HG02571 (cell line): ENCODE measurements around the gene FRMD4A.
"Not testable (repeated sequence)": the region's sequence is repeated elsewhere in the genome, so short reads cannot be mapped to it uniquely, and the experiment has no call there.

Source experiments
- ATAC-seq: cut with Tn5 transposase; IDR thresholded peaks from one replicate; pipeline ENCODE4 v1.9.1; 2021; ENCODE audit warnings: mild to moderate bottlenecking, moderate library complexity; ENCODE audit not compliant: unreplicated experiment

Gene FRMD4A

GRCh38 chr10:13773043-13773442 lies 557.7 kb downstream of the FRMD4A start:
- no peak for ATAC-seq

DNA sequence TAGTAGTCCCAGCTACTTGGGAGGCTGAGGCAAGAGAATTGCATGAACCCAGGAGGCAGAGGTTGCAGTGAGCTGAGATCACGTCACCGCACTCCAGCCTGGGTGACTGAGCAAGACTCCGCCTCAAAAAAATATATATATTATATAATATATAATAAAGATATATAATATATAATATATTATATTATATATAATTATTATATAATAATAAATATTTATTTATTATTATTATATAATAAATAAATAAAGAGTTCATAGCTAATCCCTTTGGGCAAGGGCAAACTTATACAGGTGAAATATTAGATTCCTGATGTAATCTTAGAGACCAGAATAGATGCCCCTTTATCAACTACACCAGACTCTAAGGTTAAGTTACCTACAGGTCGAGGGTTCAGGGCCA lies 558.7 kb downstream of the FRMD4A start:
- ATAC-seq = no peak

DNA sequence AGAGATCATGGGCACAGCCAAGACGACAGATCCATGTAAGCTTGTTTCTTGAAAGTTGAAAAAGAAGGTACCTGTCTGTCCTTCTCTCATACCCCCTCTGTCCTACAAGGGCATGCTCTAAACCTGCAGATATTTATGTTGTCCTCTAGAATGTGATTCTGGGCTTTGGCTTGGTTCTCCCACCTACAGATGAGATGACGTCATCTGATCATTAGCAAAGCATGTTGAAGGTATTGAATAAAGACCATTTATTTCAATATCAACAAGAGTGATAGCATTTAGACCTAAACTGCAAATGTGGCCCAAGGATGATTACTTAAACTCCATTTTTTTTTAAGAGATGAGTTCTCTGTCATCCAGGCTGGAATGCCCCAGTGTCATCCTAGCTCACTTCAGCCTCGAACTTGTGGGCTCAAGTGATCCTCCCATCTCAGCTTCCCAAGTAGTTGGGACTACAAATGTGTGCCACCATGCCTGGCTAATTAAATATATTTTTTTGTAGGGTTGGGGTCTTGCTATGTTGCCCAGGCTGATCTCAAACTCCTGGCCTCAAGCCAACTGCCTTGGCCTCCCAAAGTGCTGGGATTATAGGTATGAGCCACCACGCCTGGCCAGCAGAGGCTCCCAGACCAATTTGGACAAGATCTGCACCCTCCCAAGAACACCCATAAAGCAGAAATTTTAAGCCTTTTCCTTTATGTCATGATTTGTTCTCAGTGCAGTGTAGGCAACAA lies 559.8 kb downstream of the FRMD4A start:
- ATAC-seq = no peak

DNA sequence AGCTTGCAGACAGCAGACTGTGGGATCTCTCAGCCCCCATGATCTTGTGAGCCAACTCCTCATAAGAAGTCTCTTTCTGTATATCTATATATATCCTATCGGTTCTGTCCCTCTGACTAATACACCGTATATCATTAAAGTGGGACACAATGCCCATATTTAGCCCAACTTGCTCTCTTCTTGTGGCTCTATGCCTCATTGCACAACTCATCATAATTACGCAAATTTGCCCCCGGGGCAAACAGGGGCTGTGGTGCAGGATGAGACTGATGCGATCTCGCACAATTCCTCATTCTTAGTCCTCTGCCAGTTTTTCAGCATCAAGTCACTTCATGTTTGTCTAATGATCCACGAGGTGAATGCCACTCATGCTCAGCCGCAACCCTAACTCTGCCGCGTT lies 560.8 kb downstream of the FRMD4A start:
- no peak for ATAC-seq

DNA sequence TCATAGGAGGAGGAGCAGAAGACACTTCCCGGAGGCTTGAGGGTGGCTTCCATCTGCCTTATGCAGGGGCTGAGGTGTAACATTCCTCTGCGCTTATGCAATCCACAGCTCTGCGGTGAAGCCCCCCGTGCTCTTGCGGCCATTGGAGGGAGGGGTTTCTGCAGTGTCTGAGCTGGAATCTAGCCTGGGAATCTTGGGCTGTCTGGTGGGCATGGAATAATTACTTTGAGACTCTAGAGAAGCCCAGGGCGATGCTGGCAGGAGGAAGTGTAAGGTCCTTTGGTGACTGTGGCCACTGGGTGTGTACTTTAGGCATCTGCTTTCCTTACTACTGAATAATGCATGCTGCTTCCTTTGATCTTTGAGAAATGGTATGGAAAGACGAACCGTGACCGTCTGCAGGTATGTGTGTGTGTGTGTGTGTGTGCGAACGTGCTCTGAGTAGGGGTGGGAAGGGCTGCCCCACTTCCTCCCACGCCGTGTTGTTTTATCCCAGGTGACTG lies 563.0 kb downstream of the FRMD4A start:
- no peak for ATAC-seq

DNA sequence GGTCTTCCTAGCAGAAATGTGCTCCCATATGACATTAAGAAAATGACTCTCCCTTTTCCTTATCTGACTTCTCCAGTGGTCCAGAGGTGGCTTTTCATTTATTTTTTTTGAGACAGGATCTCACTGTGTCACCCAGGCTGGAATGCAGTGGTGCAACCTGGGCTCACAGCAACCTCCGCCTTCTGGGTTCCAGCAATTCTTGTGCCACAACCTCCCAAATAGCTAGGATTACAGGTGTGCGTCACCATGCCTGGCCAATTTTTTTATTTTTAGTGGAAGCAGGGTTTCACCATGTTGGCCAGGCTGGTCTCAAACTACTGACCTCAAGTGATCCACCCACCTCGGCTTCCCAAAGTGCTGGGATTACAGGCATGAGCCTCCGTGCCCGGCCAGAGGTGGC lies 563.6 kb downstream of the FRMD4A start:
- not testable (repeated sequence) for ATAC-seq

GRCh38 chr10:13765641-13766341 lies 564.9 kb downstream of the FRMD4A start:
- ATAC-seq = no peak

DNA sequence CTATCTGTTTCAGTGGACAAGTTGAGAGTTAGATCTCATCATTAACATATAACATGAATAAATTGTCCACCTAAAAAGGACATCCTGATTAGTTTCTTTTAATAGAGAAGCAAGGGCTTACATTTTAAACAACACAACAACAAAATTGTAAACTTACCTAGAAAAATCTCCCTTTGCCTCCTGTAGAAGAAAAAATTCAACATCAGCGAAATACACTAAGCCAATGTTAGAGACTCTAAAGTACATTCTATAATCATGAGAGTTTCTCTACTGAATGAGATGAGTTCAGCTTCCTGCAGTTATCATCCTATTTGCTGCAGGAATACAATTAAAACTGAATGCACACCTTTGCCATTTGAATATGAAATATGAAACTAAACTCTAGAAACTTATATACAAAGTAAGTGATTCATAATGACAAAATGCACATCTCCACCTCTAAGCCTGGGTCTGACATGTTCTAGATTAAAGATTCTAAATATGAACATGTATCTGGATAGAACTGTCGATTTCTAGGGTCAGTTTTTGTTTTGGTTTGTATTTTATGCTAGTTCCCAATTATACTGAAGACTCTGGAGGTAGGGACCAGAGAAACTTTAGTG lies 569.1 kb downstream of the FRMD4A start:
- no peak for ATAC-seq

DNA sequence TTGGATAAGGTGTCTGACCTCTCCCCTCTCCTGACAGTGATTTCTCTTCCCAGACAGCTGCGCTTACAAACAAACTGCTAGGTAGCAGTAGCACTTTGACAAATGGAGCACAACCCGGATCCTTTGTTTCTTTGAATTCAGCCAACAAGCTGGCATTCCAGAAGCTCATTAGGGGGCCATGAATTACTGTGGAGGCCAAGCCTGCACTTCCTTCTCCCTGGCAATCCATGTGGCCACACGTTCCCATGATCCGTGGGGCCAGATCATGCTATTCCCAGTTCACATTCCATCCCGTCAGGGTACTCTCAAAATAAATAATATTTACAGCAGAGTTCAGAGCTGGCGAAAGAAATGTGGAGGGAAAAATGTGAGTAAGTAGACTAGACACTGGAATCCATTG lies 571.6 kb downstream of the FRMD4A start:
- no peak for ATAC-seq

GRCh38 chr10:13758756-13759155 lies 572.0 kb downstream of the FRMD4A start:
- no peak for ATAC-seq

DNA sequence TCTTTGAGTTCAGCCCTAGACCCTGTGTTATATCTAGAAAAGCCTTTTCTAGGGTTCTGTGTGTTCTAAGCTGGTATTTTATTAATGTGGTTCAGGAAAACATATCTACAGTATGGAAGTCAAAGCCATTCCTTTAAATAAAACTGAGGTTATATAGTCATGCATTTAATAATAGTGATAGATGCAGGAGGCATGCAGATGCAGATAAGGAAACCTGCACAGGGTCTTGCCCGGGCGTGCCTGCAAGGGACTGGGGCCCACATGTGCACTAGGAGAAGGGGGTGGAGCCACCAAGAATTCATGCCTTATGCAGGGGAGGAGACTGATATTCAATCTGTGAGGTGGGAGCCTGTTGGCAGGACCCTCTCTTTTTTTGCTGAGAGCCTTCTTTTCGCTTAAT lies 572.4 kb downstream of the FRMD4A start:
- no peak for ATAC-seq

- no peak for ATAC-seq
Measured at GRCh38 chr10:13754277-13754676, 576.4 kb downstream of the FRMD4A start.

GRCh38 chr10:13751191-13751764 lies 579.4 kb downstream of the FRMD4A start:
- ATAC-seq = no peak

DNA sequence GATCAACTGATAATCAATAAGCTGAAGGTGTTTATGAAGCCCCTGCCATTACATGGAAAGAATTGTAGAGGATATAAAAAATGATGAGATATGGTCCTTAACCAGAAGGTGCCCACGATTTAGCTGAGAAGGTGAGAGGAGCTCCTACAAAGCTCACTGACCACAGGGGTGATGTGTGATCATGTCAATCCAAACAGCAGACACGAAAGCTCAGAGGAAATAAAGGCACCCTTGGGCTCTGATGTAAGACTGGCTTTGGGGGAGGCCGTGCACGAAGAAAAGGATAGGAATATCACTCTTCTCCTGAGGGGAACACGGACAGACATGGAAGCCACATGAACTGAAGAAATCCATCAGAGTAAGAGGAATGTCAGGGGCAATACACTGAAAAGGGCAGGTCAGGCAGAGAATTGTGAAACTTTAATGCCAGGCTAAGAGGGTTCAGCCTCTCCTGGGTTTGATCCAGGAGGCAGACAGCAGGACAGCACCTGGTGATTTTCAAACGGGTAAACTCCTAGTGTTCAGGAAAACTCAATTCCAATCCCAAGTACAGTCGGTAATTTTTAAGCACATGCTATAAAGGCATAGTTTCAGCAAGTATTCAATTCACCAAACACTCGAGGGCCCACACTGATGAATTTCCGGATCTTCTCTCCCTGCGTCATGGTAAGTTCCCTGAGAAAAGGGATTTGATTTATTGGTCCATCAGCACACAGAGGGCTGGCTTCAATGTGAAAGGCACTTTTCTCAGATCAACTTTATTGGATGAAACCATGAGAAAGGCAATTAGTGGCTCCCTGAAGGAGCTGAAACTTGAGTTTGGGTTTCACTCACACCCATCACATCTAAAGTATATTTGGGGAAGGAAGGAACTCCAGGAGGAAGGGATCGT lies 580.2 kb downstream of the FRMD4A start:
- no peak for ATAC-seq

DNA sequence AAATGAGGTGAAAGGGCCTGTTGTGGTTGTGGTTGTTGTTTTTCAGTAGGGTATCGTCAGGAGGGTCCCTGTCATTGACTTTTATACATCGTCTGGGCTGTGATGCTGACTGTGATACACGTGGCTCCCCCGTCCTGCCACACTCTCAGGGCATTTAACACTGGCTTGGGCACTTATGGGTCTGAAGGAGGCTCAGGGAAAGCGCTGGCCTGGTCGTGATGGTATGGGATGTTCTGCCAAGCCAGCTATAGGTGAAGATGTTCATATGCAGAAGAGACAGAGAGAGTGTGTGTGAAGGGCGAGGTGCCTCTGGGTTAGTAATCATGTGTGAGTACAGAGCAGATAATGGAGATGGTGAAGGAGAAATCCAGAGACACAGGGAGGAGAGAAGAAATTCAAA lies 585.5 kb downstream of the FRMD4A start:
- ATAC-seq = no peak

DNA sequence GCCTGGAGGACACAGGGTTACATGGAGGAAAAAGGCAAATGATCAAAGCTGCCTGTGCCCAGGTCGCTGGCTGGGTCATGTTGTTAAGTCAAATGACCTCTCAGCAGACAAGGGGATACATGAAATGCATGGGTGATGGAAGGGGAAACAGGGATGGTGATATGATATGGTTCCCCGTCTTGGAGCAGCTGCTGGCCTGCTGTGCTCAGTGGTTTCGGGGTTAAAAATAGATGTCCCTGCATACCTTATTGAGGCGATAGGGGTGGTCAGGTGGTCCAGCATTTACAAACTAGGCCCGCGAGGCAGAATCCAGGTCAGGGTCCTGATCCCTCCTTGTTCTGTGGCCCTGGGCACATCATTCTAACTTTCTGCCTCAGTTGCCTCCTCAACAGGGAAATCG lies 586.8 kb downstream of the FRMD4A start:
- ATAC-seq = no peak

- peak; percentile 60 for ATAC-seq
Measured at GRCh38 chr10:13743101-13743693, 587.5 kb downstream of the FRMD4A start.

DNA sequence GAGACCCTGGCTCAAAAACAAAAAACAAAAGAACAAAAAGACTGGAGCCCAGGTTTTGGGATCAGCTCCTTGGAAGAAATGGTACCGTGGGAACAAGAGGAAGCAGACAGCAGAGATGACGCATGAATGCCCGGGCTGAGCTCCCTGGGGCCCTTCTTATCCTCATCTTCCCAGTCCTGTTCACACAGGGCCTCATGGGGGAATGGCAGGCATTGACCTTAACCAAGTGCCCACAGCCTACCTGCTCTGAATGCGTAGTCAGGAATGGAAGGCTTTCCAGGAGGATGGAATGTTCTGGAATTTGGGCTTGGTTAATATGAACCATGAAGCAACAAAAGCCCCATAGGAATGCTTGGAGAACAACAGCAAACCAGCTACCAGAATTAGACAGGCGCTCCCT lies 589.3 kb downstream of the FRMD4A start:
- no peak for ATAC-seq

DNA sequence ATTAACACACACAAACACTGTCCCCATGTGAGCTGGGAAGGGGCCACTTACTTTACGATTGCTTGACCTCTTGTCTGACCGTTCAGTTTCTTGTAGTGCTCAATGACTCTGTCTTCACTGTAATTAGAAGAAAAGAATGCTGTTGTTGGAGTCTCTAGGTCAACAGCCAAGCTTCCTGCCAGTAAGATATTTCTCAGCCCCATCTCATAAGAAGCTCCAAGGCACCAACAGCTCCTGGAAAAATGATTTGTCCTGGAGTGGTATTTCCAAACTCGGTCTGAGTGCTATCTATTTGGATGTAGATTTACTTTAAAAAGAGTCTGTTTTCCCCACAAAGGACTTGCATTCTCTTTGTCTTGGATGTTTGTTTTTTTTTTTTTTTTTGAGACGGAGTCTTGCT lies 590.3 kb downstream of the FRMD4A start:
- ATAC-seq = no peak

DNA sequence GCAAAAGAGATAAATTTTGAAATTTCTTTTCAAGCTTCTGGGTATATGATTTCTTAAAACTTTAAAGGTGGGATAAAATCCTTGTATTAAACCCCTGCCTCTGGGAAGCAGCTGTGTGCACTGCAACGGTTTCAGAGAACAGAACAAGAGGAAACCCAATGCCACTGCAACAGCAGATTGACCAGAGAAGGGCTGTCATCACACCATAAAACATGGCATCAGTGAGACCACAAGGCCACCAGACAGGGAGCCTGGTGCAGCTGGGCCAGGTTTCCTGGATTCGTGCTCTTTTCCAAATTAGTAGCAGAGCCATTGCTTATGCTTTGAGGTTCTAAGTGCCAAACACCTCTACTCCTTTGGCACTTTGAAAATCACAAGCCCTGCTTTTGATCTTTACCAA lies 591.5 kb downstream of the FRMD4A start:
- ATAC-seq = no peak
